Activated T-cell treated with anti-CD3 and anti-CD28 coated beads, Interleukin-2, amount 50 U/mL, for 24 hours (primary cell): Measurements from ENCODE around the gene ARHGAP26.
"Not testable (repeated sequence)": the region's sequence is repeated elsewhere in the genome, so short reads cannot be mapped to it uniquely, and the experiment has no call there.

ENCODE experiments used
- DNase-seq: peaks from one replicate; pipeline ENCODE4 v3.0.0-alpha.2; 2020
- H3K27ac Mint-ChIP-seq: 2 replicates; pipeline ENCODE4 v1.8.0; 2020; ENCODE audit warnings: mild to moderate bottlenecking, mixed read lengths
- H3K27me3 Mint-ChIP-seq: 2 replicates; pipeline ENCODE4 v1.8.0; 2020; ENCODE audit warnings: mixed read lengths
- H3K36me3 Mint-ChIP-seq: 2 replicates; pipeline ENCODE4 v1.8.0; 2020; ENCODE audit warnings: low read depth, mixed read lengths
- H3K4me1 Mint-ChIP-seq: 2 replicates; pipeline ENCODE4 v1.8.0; 2020; ENCODE audit warnings: low read depth, mixed read lengths
- H3K4me3 Mint-ChIP-seq: 2 replicates; pipeline ENCODE4 v1.8.0; 2020; ENCODE audit warnings: mild to moderate bottlenecking, moderate library complexity, mixed read lengths
- H3K9me3 Mint-ChIP-seq: 2 replicates; pipeline ENCODE4 v1.8.0; 2020; ENCODE audit warnings: mixed read lengths

The ARHGAP26 gene

GRCh38 chr5:142998316-142999020 is 228.3 kb downstream of the ARHGAP26 start:
- H3K36me3 Mint-ChIP-seq: peaks cover 12% of the 10 kb centered on the region
- peaks cover 64% of the 10 kb centered on the region for H3K4me1 Mint-ChIP-seq
- peak overlapping the region; percentile 70 for H3K27ac Mint-ChIP-seq
- no peak overlapping the region for H3K4me3 Mint-ChIP-seq
- H3K9me3 Mint-ChIP-seq: peaks cover 2% of the 10 kb centered on the region
- no peak for DNase-seq
- no peaks in the 10 kb centered on the region for H3K27me3 Mint-ChIP-seq

- H3K27me3 Mint-ChIP-seq, DNase-seq, H3K9me3 Mint-ChIP-seq, H3K36me3 Mint-ChIP-seq, H3K4me3 Mint-ChIP-seq: not testable (repeated sequence)
- Mint-ChIP-seq H3K27ac (peak overlapping the region; percentile 53), H3K4me1 (peaks cover 76% of the 10 kb centered on the region)
These were observed 230.4 kb downstream of the ARHGAP26 start for GRCh38 chr5:143000551-143000950.

- H3K36me3 Mint-ChIP-seq: peaks cover 8% of the 10 kb centered on the region
- DNase-seq: peak; percentile 60
- H3K27ac Mint-ChIP-seq: peak overlapping the region; percentile 91
- peaks cover 2% of the 10 kb centered on the region for H3K9me3 Mint-ChIP-seq
- H3K4me3 Mint-ChIP-seq: peak overlapping the region; percentile 34
- no peaks in the 10 kb centered on the region for H3K27me3 Mint-ChIP-seq
- peaks cover 75% of the 10 kb centered on the region for H3K4me1 Mint-ChIP-seq
These were observed 231.7 kb downstream of the ARHGAP26 start for GRCh38 chr5:143001764-143002351.

- peaks cover 79% of the 10 kb centered on the region for H3K4me1 Mint-ChIP-seq
- DNase-seq: peak; percentile 53
- H3K4me3 Mint-ChIP-seq: peak overlapping the region; percentile 26
- no peaks in the 10 kb centered on the region for H3K27me3 Mint-ChIP-seq
- peaks cover 8% of the 10 kb centered on the region for H3K36me3 Mint-ChIP-seq
- H3K27ac Mint-ChIP-seq: peak overlapping the region; percentile 91
- peaks cover 2% of the 10 kb centered on the region for H3K9me3 Mint-ChIP-seq
These were observed 232.5 kb downstream of the ARHGAP26 start for GRCh38 chr5:143002459-143003327.

GRCh38 chr5:143003328-143003636 is 233.1 kb downstream of the ARHGAP26 start:
- H3K9me3 Mint-ChIP-seq: peaks cover 2% of the 10 kb centered on the region
- H3K4me1 Mint-ChIP-seq: peaks cover 85% of the 10 kb centered on the region
- no peak for DNase-seq
- no peak overlapping the region for H3K4me3 Mint-ChIP-seq
- peak overlapping the region; percentile 91 for H3K27ac Mint-ChIP-seq
- no peaks in the 10 kb centered on the region for H3K27me3 Mint-ChIP-seq
- peaks cover 8% of the 10 kb centered on the region for H3K36me3 Mint-ChIP-seq

- Mint-ChIP-seq H3K4me1 (peaks cover 87% of the 10 kb centered on the region), H3K36me3 (peaks cover 12% of the 10 kb centered on the region), H3K27ac (peak overlapping the region; percentile 35), H3K4me3 (no peak overlapping the region), H3K9me3 (peaks cover 5% of the 10 kb centered on the region), H3K27me3 (no peaks in the 10 kb centered on the region)
- no peak for DNase-seq
These were observed 234.4 kb downstream of the ARHGAP26 start for GRCh38 chr5:143004361-143005145.

GRCh38 chr5:143006501-143006900 is 236.3 kb downstream of the ARHGAP26 start:
- no peak for DNase-seq
- Mint-ChIP-seq H3K4me1 (peaks cover 95% of the 10 kb centered on the region), H3K27me3 (no peaks in the 10 kb centered on the region), H3K27ac (no peak overlapping the region), H3K4me3 (no peak overlapping the region), H3K36me3 (peaks cover 5% of the 10 kb centered on the region), H3K9me3 (peaks cover 4% of the 10 kb centered on the region)

- no peak for DNase-seq
- no peaks in the 10 kb centered on the region for H3K27me3 Mint-ChIP-seq
- peaks cover 5% of the 10 kb centered on the region for H3K36me3 Mint-ChIP-seq
- H3K4me1 Mint-ChIP-seq: peaks cover 88% of the 10 kb centered on the region
- no peak overlapping the region for H3K4me3 Mint-ChIP-seq
- H3K9me3 Mint-ChIP-seq: peaks cover 4% of the 10 kb centered on the region
- peak overlapping the region; percentile 89 for H3K27ac Mint-ChIP-seq
These were observed 237.9 kb downstream of the ARHGAP26 start for GRCh38 chr5:143008032-143008431.

GRCh38 chr5:143008809-143009521 is 238.8 kb downstream of the ARHGAP26 start:
- Mint-ChIP-seq H3K4me3 (peak overlapping the region; percentile 14), H3K4me1 (peaks cover 79% of the 10 kb centered on the region), H3K36me3 (peaks cover 7% of the 10 kb centered on the region), H3K27me3 (no peaks in the 10 kb centered on the region), H3K27ac (peak overlapping the region; percentile 89), H3K9me3 (peaks cover 4% of the 10 kb centered on the region)
- DNase-seq: peak; percentile 70

GRCh38 chr5:143010351-143010750 is 240.2 kb downstream of the ARHGAP26 start:
- no peak overlapping the region for H3K4me3 Mint-ChIP-seq
- no peaks in the 10 kb centered on the region for H3K27me3 Mint-ChIP-seq
- H3K27ac Mint-ChIP-seq: peak overlapping the region; percentile 10
- H3K9me3 Mint-ChIP-seq: peaks cover 4% of the 10 kb centered on the region
- no peak for DNase-seq
- H3K36me3 Mint-ChIP-seq: peaks cover 20% of the 10 kb centered on the region
- peaks cover 71% of the 10 kb centered on the region for H3K4me1 Mint-ChIP-seq

- Mint-ChIP-seq H3K27me3 (no peaks in the 10 kb centered on the region), H3K4me3 (no peak overlapping the region), H3K4me1 (peaks cover 60% of the 10 kb centered on the region), H3K9me3 (peaks cover 4% of the 10 kb centered on the region), H3K27ac (peak overlapping the region; percentile 0), H3K36me3 (peaks cover 24% of the 10 kb centered on the region)
- DNase-seq: no peak
These were observed 241.4 kb downstream of the ARHGAP26 start for GRCh38 chr5:143011585-143011984.

GRCh38 chr5:143013176-143013891 is 243.2 kb downstream of the ARHGAP26 start:
- Mint-ChIP-seq H3K27me3 (no peaks in the 10 kb centered on the region), H3K36me3 (peaks cover 39% of the 10 kb centered on the region), H3K4me3 (no peak overlapping the region), H3K4me1 (peaks cover 51% of the 10 kb centered on the region), H3K9me3 (peaks cover 12% of the 10 kb centered on the region), H3K27ac (no peak overlapping the region)
- DNase-seq: no peak

GRCh38 chr5:143014017-143014651 is 244.0 kb downstream of the ARHGAP26 start:
- Mint-ChIP-seq H3K4me3 (no peak overlapping the region), H3K9me3 (peaks cover 14% of the 10 kb centered on the region), H3K36me3 (peaks cover 47% of the 10 kb centered on the region), H3K4me1 (peaks cover 49% of the 10 kb centered on the region), H3K27me3 (no peaks in the 10 kb centered on the region), H3K27ac (no peak overlapping the region)
- peak; percentile 53 for DNase-seq
